ENCODE results near the gene CFAP410. TPM values are rescaled to one million over a fixed set of nuclear protein-coding genes. Genes with fewer than 3 reads are reported as not detected.

Gene CFAP410
- total and polyA plus RNA-seq, 2 donors (not counting 1 experiment from before 2014, with no cell fraction given), result 69.2 to 98.8 TPM

GRCh38 chr21:44349847-44350772 lies 10.9 kb upstream of the CFAP410 start:
- H3K4me1 Mint-ChIP-seq, result peaks cover 26% of the 10 kb centered on the region
- H3K27ac Mint-ChIP-seq, result no peak overlapping the region
- Histone ChIP-seq H3K4me3 (ENCODE audit: control extremely low read depth in 1 of 5, extremely low read depth in 1 of 5, insufficient read depth in 1 of 5, low read depth in 2 of 5, low read length in 4 of 5) (no peak overlapping the region), H2AFZ (ENCODE audit: insufficient read depth, low read depth, low read length, poor library complexity, severe bottlenecking) (no peak overlapping the region), H3K36me3 (replicated peaks in 1 of 2; ENCODE audit: control extremely low read depth in 1 of 2, control insufficient read depth in 1 of 2, extremely low read depth in 1 of 2, insufficient read depth in 2 of 2, low read length in 1 of 2) (no peaks in the 10 kb centered on the region), H3K27me3 (replicated peaks in 1 of 4; ENCODE audit: control extremely low read depth in 1 of 4, control insufficient read depth in 3 of 4, insufficient read depth in 4 of 4, low read length in 3 of 4) (peaks cover 0 to 34% (median 12%) of the 10 kb centered on the region in 4 experiments), H3K79me2 (ENCODE audit: control insufficient read depth, insufficient read depth, low read length) (no peaks in the 10 kb centered on the region), H3K4me1 (ENCODE audit: control insufficient read depth in 2 of 2, insufficient read depth in 2 of 2, low read length in 2 of 2) (peaks cover 38 to 42% of the 10 kb centered on the region in 2 donors), H3K4me2 (replicated peaks; ENCODE audit: low read depth, low read length, poor library complexity, severe bottlenecking) (peak overlapping the region; percentile 67), H3K9ac (ENCODE audit: low read length) (no peak overlapping the region), H3K9me3 (ENCODE audit: control extremely low read depth in 1 of 3, control insufficient read depth in 2 of 3, insufficient read depth in 1 of 3, low read length in 2 of 3) (peaks cover 0 to 5% (median 0%) of the 10 kb centered on the region in 3 donors), H4K20me1 (ENCODE audit: control insufficient read depth, insufficient read depth, low read length, poor library complexity, severe bottlenecking) (no peaks in the 10 kb centered on the region), H3K27ac (ENCODE audit: low read length in 2 of 2) (no peak overlapping the region)
- no peaks in the 10 kb centered on the region for H3K9me3 Mint-ChIP-seq (ENCODE audit: insufficient read depth)
- H3K4me3 Mint-ChIP-seq, result no peak overlapping the region
- DNase-seq, result no peak
- POLR2A ChIA-PET, result no interaction called here
- H3K27me3 Mint-ChIP-seq, result peaks cover 15% of the 10 kb centered on the region
- intact Hi-C loops (cut with micrococcal nuclease), result loop anchor here (10.0 kb wide), 1 partner anchor 135 kb away; no protein-coding TSS in a partner anchor
- no peak for TF ChIP-seq CTCF (IDR thresholded peaks at IDR 0.05)
- TF ChIP-seq EZH2 (IDR thresholded peaks at IDR 0.05; ENCODE audit: borderline replicate concordance, insufficient read depth, low read depth, low read length, poor library complexity, severe bottlenecking), result no peak
- 23% methylated on average over 100 of the region's 113 CpGs for WGBS (ENCODE audit: insufficient coverage)
- no peak for ATAC-seq (ENCODE audit: low read depth)
- CTCF ChIA-PET, result no interaction called here

GRCh38 chr21:44349416-44349846 lies 10.2 kb upstream of the CFAP410 start:
- Histone ChIP-seq H3K36me3 (replicated peaks in 1 of 2; ENCODE audit: control extremely low read depth in 1 of 2, control insufficient read depth in 1 of 2, extremely low read depth in 1 of 2, insufficient read depth in 2 of 2, low read length in 1 of 2) (no peaks in the 10 kb centered on the region), H3K9ac (ENCODE audit: low read length) (no peak overlapping the region), H4K20me1 (ENCODE audit: control insufficient read depth, insufficient read depth, low read length, poor library complexity, severe bottlenecking) (no peaks in the 10 kb centered on the region), H3K4me1 (ENCODE audit: control insufficient read depth in 2 of 2, insufficient read depth in 2 of 2, low read length in 2 of 2) (peaks cover 31 to 35% of the 10 kb centered on the region in 2 donors), H3K4me3 (ENCODE audit: control extremely low read depth in 1 of 5, extremely low read depth in 1 of 5, insufficient read depth in 1 of 5, low read depth in 2 of 5, low read length in 4 of 5) (no peak overlapping the region), H3K27ac (ENCODE audit: low read length in 2 of 2) (no peak overlapping the region), H2AFZ (ENCODE audit: insufficient read depth, low read depth, low read length, poor library complexity, severe bottlenecking) (no peak overlapping the region), H3K4me2 (replicated peaks; ENCODE audit: low read depth, low read length, poor library complexity, severe bottlenecking) (peak overlapping the region; percentile 67), H3K9me3 (ENCODE audit: control extremely low read depth in 1 of 3, control insufficient read depth in 2 of 3, insufficient read depth in 1 of 3, low read length in 2 of 3) (peaks cover 0 to 4% (median 0%) of the 10 kb centered on the region in 3 donors), H3K79me2 (ENCODE audit: control insufficient read depth, insufficient read depth, low read length) (no peaks in the 10 kb centered on the region), H3K27me3 (replicated peaks in 1 of 4; ENCODE audit: control extremely low read depth in 1 of 4, control insufficient read depth in 3 of 4, insufficient read depth in 4 of 4, low read length in 3 of 4) (peaks cover 0 to 37% (median 12%) of the 10 kb centered on the region in 4 experiments)
- H3K27me3 Mint-ChIP-seq, result peaks cover 15% of the 10 kb centered on the region
- 86% methylated on average over 12 of the region's 12 CpGs for WGBS (ENCODE audit: insufficient coverage)
- CTCF ChIA-PET, result no interaction called here
- intact Hi-C loops (cut with micrococcal nuclease), result no loop called here
- no peak overlapping the region for H3K27ac Mint-ChIP-seq
- DNase-seq, result no peak
- no peaks in the 10 kb centered on the region for H3K9me3 Mint-ChIP-seq (ENCODE audit: insufficient read depth)
- peaks cover 21% of the 10 kb centered on the region for H3K4me1 Mint-ChIP-seq
- TF ChIP-seq EZH2 (IDR thresholded peaks at IDR 0.05; ENCODE audit: borderline replicate concordance, insufficient read depth, low read depth, low read length, poor library complexity, severe bottlenecking) (no peak), CTCF (IDR thresholded peaks at IDR 0.05) (no peak)
- POLR2A ChIA-PET, result no interaction called here
- ATAC-seq (ENCODE audit: low read depth), result no peak
- H3K4me3 Mint-ChIP-seq, result no peak overlapping the region

Measured in B cell (primary cell).